ENCODE measurements around the gene CALML3. TPM values are rescaled to one million over a fixed set of nuclear protein-coding genes. Genes with fewer than 3 reads are reported as not detected.
A peak's percentile ranks its signal among the peaks of the same experiment; 100 is the strongest.

The CALML3 gene
- total and polyA plus RNA-seq, 9 donors, result 0.02 to 1.5 TPM; not detected in 7

GRCh38 chr10:5545778-5546710 lies 21.3 kb downstream of the CALML3 start:
- Histone ChIP-seq H3K9me3 (no peaks in the 10 kb centered on the region), H3K4me3 (no peak overlapping the region), H3K27me3 (no peaks in the 10 kb centered on the region), H3K27ac (no peak overlapping the region), H3K4me1 (ENCODE audit: insufficient read depth) (peaks cover 9% of the 10 kb centered on the region), H3K36me3 (no peaks in the 10 kb centered on the region)
- intact Hi-C loops (cut with DNase I), result loop anchor here in 1 of 4 donors (10.0 kb wide), 1 partner anchor 91 kb away; no protein-coding TSS in a partner anchor
- TF ChIP-seq CTCF (IDR thresholded peaks at IDR 0.05), result no peak
- TF ChIP-seq EP300 (IDR thresholded peaks at IDR 0.05), result no peak
- no peak for TF ChIP-seq POLR2A (IDR thresholded peaks at IDR 0.05)
- DNase-seq, result peak in 4 of 5 donors; percentile 3 to 62 (median 38)
- WGBS, 3 donors, result 72 to 86% (median 76%) methylated on average over 23 of the region's 23 CpGs

GRCh38 chr10:5546891-5547680 lies 22.3 kb downstream of the CALML3 start:
- no peak overlapping the region for H3K4me3 ChIP-seq
- peaks cover 9% of the 10 kb centered on the region for H3K4me1 ChIP-seq (ENCODE audit: insufficient read depth)
- peak overlapping the region in 1 of 2 donors; percentile 66 for H3K27ac ChIP-seq
- H3K36me3 ChIP-seq, result no peaks in the 10 kb centered on the region
- H3K27me3 ChIP-seq, result no peaks in the 10 kb centered on the region
- no peak for TF ChIP-seq POLR2A (IDR thresholded peaks at IDR 0.05)
- no peak for TF ChIP-seq CTCF (IDR thresholded peaks at IDR 0.05)
- no peak for TF ChIP-seq EP300 (IDR thresholded peaks at IDR 0.05)
- 77 to 86% (median 84%) methylated on average over 7 of the region's 7 CpGs for WGBS, 3 donors
- peak in 2 of 5 donors; percentile 25 to 32 for DNase-seq
- no peaks in the 10 kb centered on the region for H3K9me3 ChIP-seq
- intact Hi-C loops (cut with DNase I), result loop anchor here in 1 of 4 donors (10.0 kb wide), 1 partner anchor 92 kb away; no protein-coding TSS in a partner anchor

- peak overlapping the region in 1 of 2 donors; percentile 66 for H3K27ac ChIP-seq
- WGBS, 3 donors, result 3 to 9% (median 9%) methylated on average over 4 of the region's 4 CpGs
- no peaks in the 10 kb centered on the region for H3K27me3 ChIP-seq
- intact Hi-C loops (cut with DNase I), result loop anchor here in 1 of 4 donors (10.0 kb wide), 1 partner anchor 93 kb away; no protein-coding TSS in a partner anchor
- peak in 1 of 5 donors; percentile 50 for DNase-seq
- TF ChIP-seq CTCF (IDR thresholded peaks at IDR 0.05), result no peak
- TF ChIP-seq EP300 (IDR thresholded peaks at IDR 0.05), result no peak
- TF ChIP-seq POLR2A (IDR thresholded peaks at IDR 0.05), result no peak
- H3K4me3 ChIP-seq, result no peak overlapping the region
- H3K4me1 ChIP-seq (ENCODE audit: insufficient read depth), result peaks cover 9% of the 10 kb centered on the region
- H3K9me3 ChIP-seq, result no peaks in the 10 kb centered on the region
- no peaks in the 10 kb centered on the region for H3K36me3 ChIP-seq
These were observed 22.8 kb downstream of the CALML3 start for GRCh38 chr10:5547681-5547930.

GRCh38 chr10:5547931-5548660 lies 23.3 kb downstream of the CALML3 start:
- no peak for TF ChIP-seq POLR2A (IDR thresholded peaks at IDR 0.05)
- 41 to 46% (median 46%) methylated on average over 16 of the region's 16 CpGs for WGBS, 3 donors
- Histone ChIP-seq H3K4me1 (ENCODE audit: insufficient read depth) (peaks cover 9% of the 10 kb centered on the region), H3K4me3 (no peak overlapping the region), H3K27ac (peak overlapping the region in 1 of 2 donors; percentile 66), H3K36me3 (no peaks in the 10 kb centered on the region), H3K27me3 (no peaks in the 10 kb centered on the region), H3K9me3 (no peaks in the 10 kb centered on the region)
- DNase-seq, result peak in 3 of 5 donors; percentile 17 to 47 (median 32)
- intact Hi-C loops (cut with DNase I), result loop anchor here in 1 of 4 donors (10.0 kb wide), 1 partner anchor 93 kb away; no protein-coding TSS in a partner anchor
